Inflammatory macrophage (primary cell): ENCODE measurements around the gene GREB1.
"Not testable (repeated sequence)": the region's sequence is repeated elsewhere in the genome, so short reads cannot be mapped to it uniquely, and the experiment has no call there.

Experiments used
- DNase-seq, 2 donors: peaks; one replicate each; pipeline ENCODE4 v3.0.0-alpha.2; 2020 to 2022

Gene GREB1

GRCh38 chr2:11640132-11640531 is 106.3 kb downstream of the GREB1 start:
- DNase-seq = no peak

DNA sequence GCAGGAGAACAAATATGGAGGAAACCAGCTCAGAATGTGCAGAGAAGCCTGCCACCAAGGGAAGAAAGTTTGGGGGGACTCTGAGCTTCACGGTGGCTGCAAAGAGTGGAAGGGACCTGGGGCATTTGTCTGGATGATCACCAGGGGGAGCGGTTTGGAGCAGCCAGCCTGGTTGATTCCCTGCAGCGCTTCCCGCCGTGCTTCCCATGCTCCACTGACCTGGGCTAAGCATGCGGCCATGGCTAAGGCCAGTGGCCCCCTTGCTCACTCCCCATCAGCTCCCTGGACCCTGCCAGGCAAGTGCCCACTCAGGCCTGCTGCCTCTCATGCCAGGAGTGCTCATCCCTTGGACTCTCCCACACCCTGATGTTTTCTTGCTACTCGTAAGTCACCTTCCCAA is 109.1 kb downstream of the GREB1 start:
- DNase-seq = no peak

DNA sequence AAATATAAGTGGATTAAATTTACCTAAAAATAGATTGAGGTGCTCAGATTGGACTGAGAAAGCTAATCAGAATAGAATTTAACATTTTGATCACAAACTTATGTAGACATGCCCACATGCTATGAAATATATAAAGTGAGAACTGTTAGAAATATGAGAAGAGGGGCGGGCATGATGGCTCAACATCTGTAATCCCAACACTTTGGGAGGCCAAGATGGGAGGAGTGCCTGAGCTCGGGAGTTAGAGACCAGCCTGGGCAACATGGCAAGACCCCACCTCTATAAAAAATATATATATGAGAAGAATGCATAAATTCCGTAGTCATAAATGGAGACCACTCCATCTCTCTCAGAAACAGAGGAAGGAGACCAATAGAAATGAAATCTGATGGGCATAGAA is 110.4 kb downstream of the GREB1 start:
- no peak for DNase-seq

- DNase-seq = no peak
These were observed 112.7 kb downstream of the GREB1 start for GRCh38 chr2:11646530-11646929.

GRCh38 chr2:11647834-11648600 is 114.2 kb downstream of the GREB1 start:
- DNase-seq = no peak

DNA sequence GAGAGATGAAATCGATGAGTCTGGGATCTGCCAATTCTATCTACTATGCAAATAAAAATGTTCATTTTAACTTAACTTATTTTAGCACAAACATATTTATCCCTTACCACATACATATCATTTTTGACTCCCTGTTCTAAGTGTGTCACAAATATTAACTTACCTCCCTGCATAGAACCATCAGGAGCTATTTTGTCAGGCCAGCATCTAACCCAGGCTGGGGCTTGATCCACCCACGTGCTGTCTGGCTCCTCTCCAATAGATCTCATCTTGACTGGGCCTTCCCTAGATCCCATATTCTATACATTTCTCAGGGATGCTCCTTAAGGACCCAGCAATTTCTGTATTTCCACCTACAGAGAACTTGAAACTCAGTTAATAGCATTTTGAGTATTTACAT is 115.2 kb downstream of the GREB1 start:
- DNase-seq = no peak

DNA sequence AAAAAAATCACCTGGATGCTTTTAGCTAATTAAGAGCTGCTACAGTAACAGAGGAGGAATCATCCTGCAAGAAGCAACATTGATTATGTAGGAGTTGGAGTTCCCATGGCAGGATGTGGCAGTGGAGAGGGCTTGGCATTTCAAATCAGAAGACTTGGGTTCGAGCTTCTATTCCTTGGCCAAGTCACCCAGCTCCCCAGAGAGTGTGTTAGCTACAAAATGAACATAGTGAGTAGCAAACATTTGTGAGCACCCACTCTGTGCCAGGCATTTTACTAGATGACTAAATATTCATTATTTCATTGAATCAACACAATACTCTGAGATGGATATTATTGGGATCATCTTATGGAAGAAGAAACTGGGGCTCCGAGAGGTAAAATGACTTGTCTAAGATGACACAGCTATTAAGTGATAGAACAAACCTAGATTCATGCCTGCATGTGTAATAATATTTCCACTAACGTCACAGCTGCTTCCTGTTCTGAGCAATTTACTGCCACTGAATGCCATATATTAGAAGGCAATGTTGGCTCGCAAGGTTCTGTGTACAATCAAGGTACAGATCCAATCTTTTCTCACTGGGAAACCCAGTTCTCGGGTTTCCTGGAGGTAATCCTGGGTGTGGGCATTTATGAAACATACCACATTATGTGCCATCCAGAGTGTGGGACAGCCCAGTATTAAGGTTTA is 118.2 kb downstream of the GREB1 start:
- DNase-seq = no peak

GRCh38 chr2:11652553-11652952 is 118.7 kb downstream of the GREB1 start:
- DNase-seq = no peak

DNA sequence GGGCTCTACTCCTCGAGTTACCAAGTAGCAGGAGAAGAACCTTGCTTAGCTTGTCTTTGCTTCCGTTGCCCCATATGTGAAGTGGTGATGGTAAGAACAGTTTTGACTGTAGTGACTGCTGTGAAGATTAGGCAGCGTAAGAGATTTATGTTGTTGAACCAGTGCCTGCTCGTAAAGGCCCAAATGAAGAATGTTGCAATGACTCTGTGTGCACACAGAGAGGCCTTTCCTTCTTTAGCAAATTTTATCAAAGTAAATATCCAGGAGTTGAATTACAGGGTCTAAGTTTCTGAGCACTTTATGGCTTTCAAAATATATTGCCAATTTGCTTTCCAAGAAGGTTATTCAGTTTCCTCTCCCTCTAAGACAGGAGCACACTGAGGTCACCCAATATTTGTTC is 121.7 kb downstream of the GREB1 start:
- DNase-seq = no peak

DNA sequence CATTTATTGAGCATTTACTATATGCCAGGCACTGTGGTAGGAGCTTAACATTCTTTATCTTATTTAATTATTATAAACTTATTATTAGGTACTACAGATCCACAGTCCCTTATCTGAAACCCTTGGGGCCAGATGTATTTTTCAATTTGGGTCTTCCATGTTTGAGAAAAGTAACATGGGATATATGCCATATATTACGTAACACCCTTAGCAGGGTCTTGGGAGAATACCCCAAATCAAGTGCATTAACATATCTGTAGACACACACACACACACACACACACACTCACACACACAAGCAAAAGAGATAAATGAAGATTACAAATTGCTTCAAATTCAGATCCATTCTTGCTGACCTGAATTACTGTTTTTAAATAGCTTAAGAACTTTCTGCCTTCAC is 122.4 kb downstream of the GREB1 start:
- DNase-seq = no peak

- no peak for DNase-seq
These were observed 122.8 kb downstream of the GREB1 start for GRCh38 chr2:11656671-11657101.

GRCh38 chr2:11657195-11657594 is 123.3 kb downstream of the GREB1 start:
- DNase-seq = no peak

DNA sequence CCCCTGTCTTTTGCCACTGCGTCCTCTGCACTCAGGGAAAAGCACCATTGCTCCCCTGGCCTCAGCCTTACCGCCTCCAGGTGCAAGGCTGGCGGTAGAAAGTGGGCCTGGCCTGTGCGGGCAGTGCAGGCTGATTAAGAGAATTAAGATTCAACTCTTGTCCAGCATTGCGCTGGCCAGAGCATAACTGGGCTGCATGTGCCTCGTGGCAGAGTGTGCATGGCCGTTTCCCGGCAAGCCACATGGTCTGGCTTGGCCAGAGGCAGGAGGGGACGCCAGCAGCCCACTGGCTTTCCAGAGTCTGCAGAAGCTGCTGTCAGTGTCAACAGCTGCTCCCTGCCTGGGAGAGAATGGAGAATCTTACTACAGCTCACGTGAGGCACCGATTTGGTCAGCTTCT is 123.8 kb downstream of the GREB1 start:
- DNase-seq = no peak

DNA sequence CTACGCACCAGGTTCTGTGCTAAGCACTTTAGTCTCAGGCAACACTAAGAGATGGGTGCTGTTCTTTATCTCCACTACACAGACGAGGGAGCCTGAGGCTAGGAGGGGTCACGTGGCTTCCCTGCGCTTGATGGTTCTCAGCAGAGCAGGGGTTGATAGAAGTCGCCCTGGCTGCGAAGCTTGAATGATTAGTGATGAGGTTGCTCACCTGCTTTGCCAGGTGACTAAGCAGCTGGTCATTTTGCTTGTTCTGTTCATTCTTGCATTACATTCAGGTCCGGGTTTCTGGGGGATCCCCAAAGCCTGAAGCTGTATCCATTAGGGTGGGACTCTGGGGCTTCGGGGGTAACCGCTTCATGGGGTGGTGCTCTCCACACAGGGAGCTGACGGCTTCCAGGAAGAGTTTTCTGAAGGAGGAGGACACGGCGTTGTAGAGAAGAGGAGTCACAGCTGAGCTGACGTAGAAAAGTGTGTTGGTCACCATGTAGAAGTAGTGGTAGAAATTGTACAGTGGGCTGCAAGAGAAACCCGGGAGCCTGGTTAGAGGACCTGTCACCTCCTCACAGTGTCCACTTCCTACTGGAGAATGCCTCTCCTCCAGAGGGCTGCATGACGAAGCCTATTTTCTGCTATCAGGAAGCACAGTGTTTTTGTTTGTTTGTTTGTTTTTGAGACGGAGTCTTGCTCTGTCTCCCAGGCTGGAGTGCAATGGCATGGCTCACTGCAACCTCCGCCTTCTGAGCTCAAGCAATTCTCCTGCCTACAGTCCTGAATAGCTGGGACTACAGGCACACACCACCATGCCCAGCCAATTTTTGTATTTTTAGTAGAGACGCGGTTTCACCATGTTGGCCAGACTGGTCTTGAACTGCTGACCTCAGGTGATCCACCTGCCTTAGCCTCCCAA is 124.6 kb downstream of the GREB1 start:
- DNase-seq = no peak

DNA sequence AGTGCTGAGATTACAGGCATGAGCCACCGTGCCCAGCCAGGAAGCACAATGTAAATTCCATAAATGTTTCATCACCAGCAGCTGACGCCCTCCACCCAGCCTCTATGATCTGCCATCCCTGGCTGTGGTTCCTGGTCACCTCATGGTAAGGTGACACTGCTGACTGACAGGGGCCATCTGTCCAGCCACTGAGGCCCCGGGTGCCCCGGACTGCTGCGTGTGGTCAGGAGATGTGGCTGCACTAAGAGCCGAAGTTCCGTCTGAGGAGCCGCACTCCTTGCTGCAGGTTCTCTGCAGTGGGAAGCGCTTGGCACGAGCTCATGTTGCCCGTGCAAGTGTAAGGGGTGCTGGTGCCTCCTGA is 125.2 kb downstream of the GREB1 start:
- DNase-seq = no peak

DNA sequence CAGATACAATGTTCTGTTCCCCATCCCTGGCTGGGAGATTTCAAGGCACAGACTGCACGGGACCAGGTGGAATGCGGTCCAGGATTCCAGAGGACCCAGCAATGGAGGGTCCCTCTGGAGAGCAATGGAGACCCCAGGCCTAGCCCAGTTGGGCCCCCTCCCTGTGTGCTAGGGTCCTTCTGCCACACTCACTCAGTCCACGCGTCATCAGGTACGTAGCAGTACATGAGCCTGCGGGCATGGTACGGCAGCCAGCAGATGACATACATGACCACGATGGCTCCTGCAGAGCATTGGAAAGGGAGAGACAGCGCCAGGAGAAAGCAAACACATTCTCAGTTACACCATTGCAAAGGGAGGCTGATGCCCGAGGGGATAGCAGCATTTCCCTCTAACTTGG is 126.0 kb downstream of the GREB1 start:
- no peak for DNase-seq

DNA sequence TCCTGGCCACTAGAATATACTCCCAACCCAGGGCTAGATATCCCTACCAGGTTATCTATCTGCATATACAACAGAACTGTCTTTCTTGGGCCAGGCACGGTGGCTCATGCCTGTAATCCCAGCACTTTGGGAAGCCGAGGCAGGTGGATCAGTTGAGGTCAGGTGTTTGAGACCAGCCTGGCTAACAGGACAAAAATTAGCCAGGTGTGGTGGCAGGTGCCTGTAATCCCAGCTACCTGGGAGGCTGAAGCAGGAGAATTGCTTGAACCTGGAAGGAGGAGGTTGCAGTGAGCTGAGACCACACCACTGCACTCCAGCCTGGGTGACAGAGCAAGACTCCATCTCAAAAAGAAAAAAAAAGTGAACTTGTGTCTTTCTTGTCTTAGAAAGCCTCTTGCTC is 126.6 kb downstream of the GREB1 start:
- not testable (repeated sequence) for DNase-seq

GRCh38 chr2:11661891-11662435 is 128.1 kb downstream of the GREB1 start:
- DNase-seq = no peak

GRCh38 chr2:11662882-11663281 is 129.0 kb downstream of the GREB1 start:
- no peak for DNase-seq

DNA sequence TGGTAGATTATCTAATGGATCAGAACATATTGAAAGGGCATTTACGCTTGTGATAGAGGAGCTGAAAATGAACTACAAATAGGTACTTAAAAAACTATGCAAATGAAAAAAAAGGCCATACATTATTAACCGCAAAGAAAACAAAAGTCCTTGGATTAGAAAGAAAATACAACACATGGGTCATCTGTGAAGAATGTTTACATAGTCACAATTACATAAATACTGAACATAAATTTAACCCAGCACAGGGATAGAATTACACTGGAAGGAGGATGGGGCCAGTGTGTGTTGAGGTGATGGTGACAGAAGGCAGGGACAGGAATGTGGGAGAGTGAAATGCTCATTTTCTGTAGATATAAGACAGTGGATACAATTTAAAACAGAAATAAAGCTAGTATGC is 129.6 kb downstream of the GREB1 start:
- DNase-seq = no peak

GRCh38 chr2:11665028-11665427 is 131.2 kb downstream of the GREB1 start:
- DNase-seq = no peak

DNA sequence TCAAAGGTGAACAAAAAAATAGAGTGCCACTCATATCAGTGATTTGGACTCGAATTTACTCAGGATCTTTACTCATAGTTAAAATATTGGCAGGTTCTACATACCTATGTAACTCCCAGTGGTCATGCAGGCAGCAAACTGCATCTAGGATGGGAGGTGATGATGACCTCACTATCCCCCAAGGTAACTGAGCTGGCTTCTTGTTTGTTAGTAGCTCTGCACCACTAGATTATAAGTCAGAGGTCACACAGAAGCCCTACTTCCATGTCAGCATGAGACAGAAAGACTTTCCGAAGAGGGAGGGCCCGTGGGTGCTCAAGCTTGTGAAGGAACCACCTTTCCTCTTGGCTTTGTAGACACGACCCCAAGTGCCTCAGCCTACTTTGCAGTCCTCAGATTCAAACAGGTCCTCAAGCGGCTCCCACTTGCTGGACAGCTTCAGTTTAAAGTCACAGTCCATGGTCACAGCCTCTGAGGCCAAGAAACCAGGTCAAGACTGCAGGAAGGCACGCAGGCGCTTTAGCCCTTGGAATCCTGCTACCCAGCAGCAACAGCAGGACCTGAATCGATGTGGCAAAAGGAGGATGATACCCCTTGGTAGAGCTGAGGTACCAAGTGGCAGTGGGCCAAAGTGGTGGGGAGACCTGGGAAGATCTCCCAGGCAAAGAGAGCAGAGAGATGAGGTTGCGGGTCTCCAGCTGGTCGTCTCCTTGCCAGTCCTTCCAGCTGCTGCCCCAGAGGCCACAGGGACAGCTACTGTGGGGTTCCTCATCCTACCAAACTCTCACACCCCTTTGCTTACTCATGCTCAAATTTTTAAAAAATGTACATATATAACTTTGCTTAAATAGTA is 131.9 kb downstream of the GREB1 start:
- DNase-seq = no peak
